Measurements from ENCODE around the gene MYL10.

The MYL10 gene

GRCh38 chr7:101595766-101596537, 33.1 kb downstream of the MYL10 start:
- no peak for DNase-seq (ENCODE audit: low spot score)

GRCh38 chr7:101595246-101595645, 33.9 kb downstream of the MYL10 start:
- no peak for DNase-seq (ENCODE audit: low spot score)

GRCh38 chr7:101594790-101595189, 34.3 kb downstream of the MYL10 start:
- DNase-seq (ENCODE audit: low spot score), result no peak

GRCh38 chr7:101593556-101593955, 35.5 kb downstream of the MYL10 start:
- no peak for DNase-seq (ENCODE audit: low spot score)

- no peak for DNase-seq (ENCODE audit: low spot score)
Observed at GRCh38 chr7:101591504-101591903, 37.6 kb downstream of the MYL10 start.

GRCh38 chr7:101590663-101591435, 38.2 kb downstream of the MYL10 start:
- DNase-seq (ENCODE audit: low spot score), result no peak

- DNase-seq (ENCODE audit: low spot score), result no peak
Observed at GRCh38 chr7:101589976-101590662, 39.0 kb downstream of the MYL10 start.

- DNase-seq (ENCODE audit: low spot score), result no peak
Observed at GRCh38 chr7:101589052-101589451, 40.0 kb downstream of the MYL10 start.

- no peak for DNase-seq (ENCODE audit: low spot score)
Observed at GRCh38 chr7:101588131-101588935, 40.8 kb downstream of the MYL10 start.

GRCh38 chr7:101586906-101587677, 42.0 kb downstream of the MYL10 start:
- no peak for DNase-seq (ENCODE audit: low spot score)

GRCh38 chr7:101586078-101586905, 42.8 kb downstream of the MYL10 start:
- no peak for DNase-seq (ENCODE audit: low spot score)

- DNase-seq (ENCODE audit: low spot score), result no peak
Observed at GRCh38 chr7:101582971-101583370, 46.1 kb downstream of the MYL10 start.

GRCh38 chr7:101581891-101582290, 47.2 kb downstream of the MYL10 start:
- DNase-seq (ENCODE audit: low spot score), result no peak

- DNase-seq (ENCODE audit: low spot score), result no peak
Observed at GRCh38 chr7:101580596-101580995, 48.5 kb downstream of the MYL10 start.

GRCh38 chr7:101578552-101578951, 50.5 kb downstream of the MYL10 start:
- no peak for DNase-seq (ENCODE audit: low spot score)

- DNase-seq (ENCODE audit: low spot score), result no peak
Observed at GRCh38 chr7:101576998-101577397, 52.1 kb downstream of the MYL10 start.

GRCh38 chr7:101575721-101576120, 53.4 kb downstream of the MYL10 start:
- DNase-seq (ENCODE audit: low spot score), result no peak

- DNase-seq (ENCODE audit: low spot score), result no peak
Observed at GRCh38 chr7:101575168-101575567, 53.9 kb downstream of the MYL10 start.

GRCh38 chr7:101572156-101572555, 56.9 kb downstream of the MYL10 start:
- no peak for DNase-seq (ENCODE audit: low spot score)

GRCh38 chr7:101567230-101567629, 61.9 kb downstream of the MYL10 start:
- DNase-seq (ENCODE audit: low spot score), result no peak

Measured in kidney capillary endothelial cell (primary cell).